ENCODE data around the gene LRSAM1.

LRSAM1 gene

DNA sequence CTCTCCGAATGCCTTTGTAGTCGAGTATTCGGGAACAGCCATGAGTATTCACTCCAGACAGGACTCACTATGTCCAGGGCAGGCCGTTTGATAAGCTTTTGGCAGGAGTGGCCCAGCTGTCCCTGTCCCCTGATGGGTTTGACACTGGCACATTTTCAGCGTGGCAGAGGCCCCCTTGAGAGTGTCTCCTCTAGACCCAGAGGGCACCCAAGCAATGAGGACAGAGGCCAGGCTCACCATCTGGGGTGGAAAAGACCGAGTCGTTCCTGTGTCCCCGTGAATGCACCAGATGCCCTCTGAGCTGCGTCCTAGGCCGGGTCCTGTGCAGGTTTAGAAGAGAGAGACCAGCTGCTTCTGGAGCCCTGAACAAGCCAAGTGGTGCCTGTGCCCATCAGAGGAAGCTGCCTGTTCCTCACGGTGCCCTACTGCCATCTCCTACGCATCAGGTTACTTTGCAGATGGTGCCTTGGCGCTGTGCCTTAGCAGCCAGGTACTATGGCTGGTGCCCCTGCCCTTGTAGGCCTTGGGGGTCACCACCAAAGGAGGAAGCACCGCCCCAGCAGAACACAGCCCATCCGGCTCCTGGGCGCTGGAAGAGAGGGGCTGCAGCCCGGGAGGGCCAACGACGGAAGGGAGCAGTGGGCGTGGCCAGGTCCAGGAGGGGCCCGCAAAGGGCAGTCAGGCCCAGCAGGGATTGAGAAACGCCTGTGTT, 42.4 kb downstream of the LRSAM1 start:
- TF ChIP-seq, protein P1, sequence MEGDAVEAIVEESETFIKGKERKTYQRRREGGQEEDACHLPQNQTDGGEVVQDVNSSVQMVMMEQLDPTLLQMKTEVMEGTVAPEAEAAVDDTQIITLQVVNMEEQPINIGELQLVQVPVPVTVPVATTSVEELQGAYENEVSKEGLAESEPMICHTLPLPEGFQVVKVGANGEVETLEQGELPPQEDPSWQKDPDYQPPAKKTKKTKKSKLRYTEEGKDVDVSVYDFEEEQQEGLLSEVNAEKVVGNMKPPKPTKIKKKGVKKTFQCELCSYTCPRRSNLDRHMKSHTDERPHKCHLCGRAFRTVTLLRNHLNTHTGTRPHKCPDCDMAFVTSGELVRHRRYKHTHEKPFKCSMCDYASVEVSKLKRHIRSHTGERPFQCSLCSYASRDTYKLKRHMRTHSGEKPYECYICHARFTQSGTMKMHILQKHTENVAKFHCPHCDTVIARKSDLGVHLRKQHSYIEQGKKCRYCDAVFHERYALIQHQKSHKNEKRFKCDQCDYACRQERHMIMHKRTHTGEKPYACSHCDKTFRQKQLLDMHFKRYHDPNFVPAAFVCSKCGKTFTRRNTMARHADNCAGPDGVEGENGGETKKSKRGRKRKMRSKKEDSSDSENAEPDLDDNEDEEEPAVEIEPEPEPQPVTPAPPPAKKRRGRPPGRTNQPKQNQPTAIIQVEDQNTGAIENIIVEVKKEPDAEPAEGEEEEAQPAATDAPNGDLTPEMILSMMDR (conservative IDR thresholded peaks at IDR 0.05; ENCODE audit: control insufficient read depth, insufficient read depth, low read depth, low read length): no peak
- H3K4me3 ChIP-seq (ENCODE audit: control insufficient read depth, low read depth, low read length): no peak overlapping the region
- no peak for DNase-seq (ENCODE audit: low read depth)

DNA sequence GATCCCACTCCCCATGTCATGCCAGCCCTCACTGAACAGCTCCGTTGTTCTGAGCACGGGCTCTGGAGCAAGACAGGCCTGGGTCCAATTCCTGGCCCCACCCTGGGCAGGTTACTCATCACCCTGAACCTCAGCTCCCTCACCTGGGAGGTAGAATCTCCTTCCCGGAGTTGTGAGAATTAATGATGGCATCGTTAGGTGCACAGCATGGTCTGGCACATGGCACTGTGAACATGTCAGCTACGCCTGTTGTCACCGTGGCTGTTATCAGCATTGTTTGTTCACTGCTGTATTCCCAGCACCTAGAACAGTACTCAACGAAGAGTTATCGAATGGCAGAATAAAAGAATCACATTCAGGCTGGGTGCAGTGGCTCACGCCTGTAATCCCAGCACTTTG, 43.0 kb downstream of the LRSAM1 start:
- no peak overlapping the region for H3K4me3 ChIP-seq (ENCODE audit: control insufficient read depth, low read depth, low read length)
- DNase-seq (ENCODE audit: low read depth): no peak
- TF ChIP-seq, protein P1 (conservative IDR thresholded peaks at IDR 0.05; ENCODE audit: control insufficient read depth, insufficient read depth, low read depth, low read length): no peak

DNA sequence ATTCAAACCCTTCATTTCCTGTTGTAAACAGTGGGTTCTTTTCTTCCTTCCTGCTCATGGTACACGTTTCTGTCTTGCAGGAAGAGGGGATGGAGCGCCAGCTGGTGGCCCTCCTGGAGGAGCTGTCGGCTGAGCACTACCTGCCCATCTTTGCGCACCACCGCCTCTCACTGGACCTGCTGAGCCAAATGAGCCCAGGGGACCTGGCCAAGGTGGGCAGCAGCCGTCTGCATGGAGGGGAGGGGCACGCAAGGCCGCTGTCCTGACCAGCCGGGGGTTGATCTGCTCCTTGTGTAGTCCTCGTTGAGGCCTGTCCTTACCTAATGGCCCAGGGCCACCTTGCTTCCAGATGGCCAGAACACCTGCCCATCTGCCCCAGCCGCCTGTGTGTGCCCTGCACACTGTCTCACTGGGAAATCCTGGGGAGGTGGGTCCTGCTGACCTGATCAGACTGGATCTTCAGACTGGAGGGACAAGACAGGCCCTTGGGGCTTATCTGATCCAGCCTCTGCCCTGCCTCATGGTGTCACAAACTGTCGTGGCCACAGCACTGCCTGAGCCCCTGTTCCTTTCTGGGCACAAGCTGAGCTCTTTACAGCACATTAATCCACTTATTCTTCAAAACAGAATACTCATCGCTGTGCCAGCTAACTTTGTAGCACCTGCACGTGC, 44.7 kb downstream of the LRSAM1 start:
- TF ChIP-seq, protein P1 (conservative IDR thresholded peaks at IDR 0.05; ENCODE audit: control insufficient read depth, insufficient read depth, low read depth, low read length): no peak
- no peak overlapping the region for H3K4me3 ChIP-seq (ENCODE audit: control insufficient read depth, low read depth, low read length)
- no peak for DNase-seq (ENCODE audit: low read depth)

DNA sequence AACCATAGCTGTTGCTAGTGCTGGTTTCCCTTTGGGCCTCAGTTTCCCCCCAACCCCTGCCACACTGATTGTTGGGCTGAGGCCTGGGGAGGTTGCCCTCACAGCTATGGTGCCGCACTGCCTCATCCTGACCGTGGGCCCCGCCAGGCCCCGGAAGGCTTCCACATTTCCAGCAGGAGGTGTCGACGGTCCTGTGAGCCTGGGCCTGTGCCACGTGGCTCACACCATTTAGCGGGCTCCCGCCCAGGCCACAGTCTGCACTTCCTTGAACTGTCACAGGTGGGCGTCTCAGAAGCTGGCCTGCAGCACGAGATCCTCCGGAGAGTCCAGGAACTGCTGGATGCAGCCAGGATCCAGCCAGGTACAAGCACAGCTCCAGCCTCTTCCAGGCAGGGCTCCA, 45.7 kb downstream of the LRSAM1 start:
- TF ChIP-seq, protein P1 (conservative IDR thresholded peaks at IDR 0.05; ENCODE audit: control insufficient read depth, insufficient read depth, low read depth, low read length): no peak
- no peak overlapping the region for H3K4me3 ChIP-seq (ENCODE audit: control insufficient read depth, low read depth, low read length)
- no peak for DNase-seq (ENCODE audit: low read depth)

DNA sequence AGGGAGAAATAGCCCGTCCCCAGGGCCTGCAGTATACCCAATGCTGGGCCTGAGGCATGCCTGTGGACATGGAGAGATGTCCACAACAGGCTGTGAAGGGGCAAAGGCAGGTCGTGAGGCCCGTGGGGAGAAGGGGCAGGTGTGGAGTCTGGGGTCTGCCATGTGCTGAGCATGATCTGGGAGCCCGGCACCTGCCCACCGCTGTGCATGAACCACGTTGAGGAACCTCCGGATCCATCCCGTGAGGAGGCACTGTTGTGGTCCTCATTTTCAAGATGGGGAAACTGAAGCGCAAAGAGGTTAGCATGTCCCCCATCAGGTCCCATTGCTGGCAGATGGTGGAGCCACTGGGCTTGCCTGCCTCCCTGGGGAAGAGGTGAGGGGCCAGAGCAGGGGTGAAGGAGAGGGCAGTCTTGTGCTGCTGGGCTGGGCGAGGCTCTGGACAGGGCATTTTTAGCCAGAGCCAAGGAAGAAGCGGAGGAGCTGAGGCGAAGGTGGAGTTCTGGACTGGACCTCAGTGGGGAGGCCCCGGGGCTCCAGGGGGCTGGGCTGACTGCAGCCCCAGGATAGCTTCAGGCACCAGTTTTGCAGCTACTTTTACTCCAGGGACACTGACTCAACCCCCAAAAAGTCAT, 46.5 kb downstream of the LRSAM1 start:
- TF ChIP-seq, protein P1 (conservative IDR thresholded peaks at IDR 0.05; ENCODE audit: control insufficient read depth, insufficient read depth, low read depth, low read length): no peak
- DNase-seq (ENCODE audit: low read depth): no peak
- H3K4me3 ChIP-seq (ENCODE audit: control insufficient read depth, low read depth, low read length): no peak overlapping the region

DNA sequence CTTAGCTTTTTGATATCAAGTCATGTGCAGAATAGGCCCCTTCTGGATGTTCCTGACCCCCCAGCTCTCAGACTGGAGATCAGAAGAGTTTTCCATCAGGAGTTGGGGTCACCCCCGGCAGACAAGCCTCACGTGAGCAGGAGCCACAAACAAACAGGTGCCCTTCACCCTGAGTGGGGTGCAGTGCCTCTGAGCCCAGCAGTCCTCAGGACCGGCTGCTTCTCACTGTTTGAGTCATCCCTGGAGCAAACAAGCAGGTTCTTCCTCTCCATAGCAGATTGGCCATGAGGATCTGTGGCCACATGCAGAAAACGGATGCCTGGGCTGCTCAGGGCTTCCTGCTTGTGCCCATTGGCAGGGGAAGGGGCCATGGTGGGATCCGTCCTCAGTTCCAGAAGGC, 47.0 kb downstream of the LRSAM1 start:
- DNase-seq (ENCODE audit: low read depth): no peak
- TF ChIP-seq, protein P1 (conservative IDR thresholded peaks at IDR 0.05; ENCODE audit: control insufficient read depth, insufficient read depth, low read depth, low read length): no peak
- no peak overlapping the region for H3K4me3 ChIP-seq (ENCODE audit: control insufficient read depth, low read depth, low read length)
